CD4-positive, alpha-beta T cell treated with Interleukin-10 for 1 hour (primary cell): ENCODE data around the gene NANOS1.

ENCODE experiments used
- DNase-seq: peaks from one replicate; pipeline ENCODE4 v3.0.0-alpha.2; 2020

The NANOS1 gene

GRCh38 chr10:119029613-119030420 lies at the start of gene NANOS1:
TSS of gene NANOS1 (plus strand) at chr10:119029714. CDS start at chr10:119029802, 88 bp downstream.
- no peak for DNase-seq

GRCh38 chr10:118980135-118980865 lies 49.2 kb upstream of the NANOS1 start:
- DNase-seq: no peak

- DNase-seq: no peak
Observed at GRCh38 chr10:118980870-118981269, 48.6 kb upstream of the NANOS1 start.

- DNase-seq: no peak
Observed at GRCh38 chr10:118981946-118982345, 47.6 kb upstream of the NANOS1 start.

GRCh38 chr10:118982366-118982765 lies 47.1 kb upstream of the NANOS1 start:
- DNase-seq: no peak

GRCh38 chr10:118983263-118983662 lies 46.3 kb upstream of the NANOS1 start:
- no peak for DNase-seq

GRCh38 chr10:118985576-118985975 lies 43.9 kb upstream of the NANOS1 start:
- no peak for DNase-seq

GRCh38 chr10:118986815-118987790 lies 42.4 kb upstream of the NANOS1 start:
- no peak for DNase-seq

GRCh38 chr10:118990326-118990725 lies 39.2 kb upstream of the NANOS1 start:
- DNase-seq: no peak

- DNase-seq: no peak
Observed at GRCh38 chr10:118992496-118992895, 37.0 kb upstream of the NANOS1 start.

- DNase-seq: no peak
Observed at GRCh38 chr10:118993214-118993613, 36.3 kb upstream of the NANOS1 start.

GRCh38 chr10:118994321-118994720 lies 35.2 kb upstream of the NANOS1 start:
- DNase-seq: no peak

- no peak for DNase-seq
Observed at GRCh38 chr10:118995739-118996138, 33.8 kb upstream of the NANOS1 start.

GRCh38 chr10:118997379-118997778 lies 32.1 kb upstream of the NANOS1 start:
- DNase-seq: no peak

- no peak for DNase-seq
Observed at GRCh38 chr10:118998183-118998582, 31.3 kb upstream of the NANOS1 start.

- DNase-seq: no peak
Observed at GRCh38 chr10:119001717-119002500, 27.6 kb upstream of the NANOS1 start.

- DNase-seq: no peak
Observed at GRCh38 chr10:119003572-119004289, 25.8 kb upstream of the NANOS1 start.

GRCh38 chr10:119005362-119006043 lies 24.0 kb upstream of the NANOS1 start:
- DNase-seq: no peak

GRCh38 chr10:119006451-119007210 lies 22.9 kb upstream of the NANOS1 start:
- no peak for DNase-seq

- DNase-seq: no peak
Observed at GRCh38 chr10:119007211-119007574, 22.3 kb upstream of the NANOS1 start.
